ENCODE results near the gene DENND1A.
"Not testable (repeated sequence)": the region's sequence is repeated elsewhere in the genome, so short reads cannot be mapped to it uniquely, and the experiment has no call there.

Gene DENND1A

DNA sequence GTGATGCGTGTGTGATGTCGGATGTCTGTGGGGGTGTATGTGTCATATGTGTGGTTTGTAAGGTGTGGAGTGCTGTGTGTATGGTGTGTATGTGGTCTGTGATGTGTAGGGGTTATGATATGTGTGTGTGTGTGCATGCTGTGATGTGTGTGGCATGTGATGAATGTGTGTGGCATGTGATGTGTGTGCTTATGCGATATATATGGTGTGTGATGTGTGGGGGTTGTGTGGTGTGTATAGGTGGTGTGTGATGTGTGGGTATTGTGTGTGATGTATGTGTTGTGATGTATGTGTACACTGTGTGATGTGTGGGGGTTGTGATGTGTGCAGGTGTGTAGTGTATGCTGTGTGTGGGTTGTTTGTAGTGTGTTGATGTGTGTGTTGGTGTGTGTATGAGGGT lies 583.1 kb downstream of the DENND1A start:
- DNase-seq = no peak

DNA sequence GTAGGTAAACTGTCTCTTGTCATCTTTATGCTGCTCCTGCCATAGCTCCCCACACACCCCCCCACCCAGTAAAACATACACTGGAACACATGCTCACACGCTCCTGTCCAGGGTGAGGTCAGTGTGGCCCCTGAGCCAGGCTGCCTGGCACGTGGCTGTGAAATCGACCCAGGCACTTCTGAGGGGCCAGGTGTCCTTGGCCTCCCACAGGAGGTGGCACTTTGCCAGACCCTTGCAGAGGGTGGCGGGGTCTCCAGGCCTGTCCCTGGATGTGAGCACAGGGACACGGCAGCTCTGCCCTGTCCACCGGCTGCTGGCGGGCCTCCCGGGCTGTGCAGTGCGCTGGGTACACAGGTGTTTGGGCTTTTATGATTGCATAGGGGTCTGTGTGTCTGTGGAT lies 583.9 kb downstream of the DENND1A start:
- no peak for DNase-seq

- DNase-seq = no peak
Observed at GRCh38 chr9:123345567-123345955, 584.4 kb downstream of the DENND1A start.

DNA sequence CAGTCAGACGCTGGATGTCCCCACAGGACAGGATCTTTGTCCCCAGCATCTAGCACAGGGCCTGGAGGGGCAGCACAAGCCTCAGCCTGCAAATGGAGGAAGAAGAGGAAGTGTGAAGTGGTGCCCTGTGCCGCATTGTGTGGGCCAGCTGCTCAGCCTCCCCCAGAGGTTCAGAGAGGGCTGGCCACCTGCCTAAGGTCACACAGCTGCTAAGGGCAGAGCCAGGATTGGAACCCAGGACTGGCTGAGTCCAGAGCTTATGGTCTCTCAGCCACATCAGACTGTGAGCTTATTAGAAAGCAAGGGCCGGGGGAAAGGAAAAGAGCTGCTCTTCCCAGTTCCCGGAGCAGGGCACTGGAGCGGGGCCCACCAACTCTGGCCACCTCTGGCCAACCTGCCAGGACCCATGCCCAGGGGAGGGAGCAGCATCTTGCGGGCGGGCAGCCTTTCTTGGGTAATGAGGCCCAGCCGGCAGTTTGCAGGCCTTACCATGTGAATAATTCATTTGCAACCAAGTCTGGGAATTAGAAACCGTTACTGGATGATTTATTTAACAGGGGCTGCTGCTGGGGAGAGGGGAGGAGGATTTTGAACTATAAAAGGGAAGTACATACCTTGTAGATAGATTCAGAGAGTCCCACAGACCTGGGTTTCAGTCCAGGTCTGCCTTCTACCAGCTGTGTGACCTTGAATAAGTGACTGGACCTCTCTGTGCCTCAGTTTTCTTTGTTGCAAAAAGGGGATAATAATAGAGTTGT lies 585.6 kb downstream of the DENND1A start:
- DNase-seq = no peak

- no peak for DNase-seq
Observed at GRCh38 chr9:123343443-123344191, 586.3 kb downstream of the DENND1A start.

DNA sequence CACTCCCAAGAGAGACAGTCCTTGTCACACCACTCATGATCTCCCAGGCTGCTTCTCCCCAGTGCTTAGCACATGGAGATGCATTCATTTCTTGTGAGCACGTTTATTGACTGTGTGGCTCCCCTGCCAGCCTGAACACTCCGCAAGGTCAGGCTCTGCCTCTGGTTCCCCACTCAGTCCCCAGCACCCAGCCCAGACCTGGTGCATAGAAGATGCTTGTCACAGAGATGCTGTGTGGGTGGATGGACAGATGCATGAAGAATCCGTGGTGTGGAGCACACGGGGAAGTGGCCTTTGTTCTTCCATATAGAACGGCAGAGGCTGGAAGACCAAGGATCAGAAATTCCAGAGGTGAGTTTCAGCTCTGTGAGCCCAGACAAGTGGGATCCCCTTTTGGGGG lies 587.7 kb downstream of the DENND1A start:
- DNase-seq = no peak

- DNase-seq = no peak
Observed at GRCh38 chr9:123341816-123342215, 588.1 kb downstream of the DENND1A start.

DNA sequence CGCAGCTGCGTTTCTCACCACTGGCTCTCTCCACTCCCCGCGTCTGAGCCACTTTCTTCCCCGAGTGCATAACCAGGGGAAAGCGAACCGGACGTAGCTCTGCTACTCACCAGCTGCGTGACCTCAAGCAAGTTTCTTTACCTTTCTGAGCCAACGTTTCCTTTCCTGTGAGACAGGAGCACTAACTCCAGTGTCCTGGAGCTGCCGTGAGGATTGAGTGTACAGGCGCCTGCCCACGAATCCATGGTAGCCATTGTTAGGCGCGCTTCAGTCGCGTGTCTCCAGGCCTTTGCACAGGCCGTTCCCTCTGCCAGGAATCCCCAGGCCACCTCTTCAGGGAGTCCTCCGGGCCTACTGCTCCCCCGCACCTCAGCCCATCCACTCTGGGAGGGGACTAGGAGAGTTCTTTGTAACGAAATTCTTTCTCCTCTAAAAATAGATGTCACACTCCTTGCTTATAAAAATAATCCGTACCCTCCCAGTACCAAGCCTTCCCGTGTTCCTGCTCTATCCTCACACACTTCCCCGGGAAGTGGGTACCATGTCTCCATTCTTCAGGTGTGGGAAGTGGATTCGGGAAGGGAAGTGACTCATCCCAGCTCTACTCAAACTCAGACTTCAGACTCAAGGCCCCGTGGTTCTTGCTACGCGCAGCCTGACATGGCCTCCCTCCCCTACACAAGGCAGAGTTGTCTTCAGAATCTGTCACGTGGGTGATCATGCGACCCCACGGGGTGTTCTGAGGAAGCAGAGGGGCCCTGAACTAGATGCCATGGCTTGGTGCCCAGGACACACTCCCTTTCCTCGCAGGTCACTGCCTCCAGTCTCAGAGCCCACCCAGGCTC lies 590.0 kb downstream of the DENND1A start:
- no peak for DNase-seq

DNA sequence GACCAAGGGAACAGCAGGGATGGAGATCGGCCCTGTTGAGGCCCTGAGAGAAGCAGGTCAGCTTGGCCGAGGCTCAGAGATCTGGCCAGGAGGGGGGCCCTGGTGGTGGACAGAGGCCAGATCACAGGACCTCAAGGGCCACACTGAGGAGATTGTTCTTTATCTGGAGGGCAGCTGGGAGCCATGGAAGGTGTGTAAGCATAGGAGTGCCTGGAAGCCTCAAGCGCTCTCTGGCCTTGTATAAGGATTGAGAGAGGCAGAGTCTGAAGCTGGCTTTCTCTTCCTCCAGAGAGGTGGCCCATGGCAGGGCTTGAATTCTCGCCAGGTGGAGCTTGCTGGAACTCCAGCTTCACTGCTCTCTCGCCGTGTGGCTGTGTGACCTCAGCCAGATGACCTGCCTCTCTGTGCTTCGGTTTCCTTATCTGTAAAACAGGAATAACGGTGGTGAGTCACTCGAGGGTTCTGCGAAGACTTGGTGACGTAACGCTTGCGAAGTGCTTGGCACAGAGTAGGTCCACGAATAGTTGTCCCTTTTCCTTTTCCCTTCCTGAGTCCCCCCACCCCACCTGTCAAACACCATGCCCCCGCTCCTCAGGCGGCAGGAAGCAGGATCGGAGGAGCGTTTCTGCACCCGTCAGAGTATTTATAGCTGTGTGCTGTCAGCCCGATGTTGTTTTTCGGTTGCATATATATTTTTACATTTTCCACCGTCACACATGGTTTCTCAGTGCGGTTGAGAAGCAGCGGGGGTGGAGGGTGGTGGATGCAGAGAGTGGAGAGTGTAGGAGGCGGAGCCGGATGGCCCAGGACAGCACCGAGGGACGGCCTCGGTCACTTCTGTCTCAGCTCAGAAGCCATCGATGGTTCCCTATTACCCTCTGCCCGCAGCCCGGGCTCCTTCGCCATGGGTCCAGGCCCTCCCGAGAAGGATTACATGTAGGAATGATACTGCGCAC lies 590.9 kb downstream of the DENND1A start:
- no peak for DNase-seq

GRCh38 chr9:123337971-123338370 lies 592.0 kb downstream of the DENND1A start:
- no peak for DNase-seq

DNA sequence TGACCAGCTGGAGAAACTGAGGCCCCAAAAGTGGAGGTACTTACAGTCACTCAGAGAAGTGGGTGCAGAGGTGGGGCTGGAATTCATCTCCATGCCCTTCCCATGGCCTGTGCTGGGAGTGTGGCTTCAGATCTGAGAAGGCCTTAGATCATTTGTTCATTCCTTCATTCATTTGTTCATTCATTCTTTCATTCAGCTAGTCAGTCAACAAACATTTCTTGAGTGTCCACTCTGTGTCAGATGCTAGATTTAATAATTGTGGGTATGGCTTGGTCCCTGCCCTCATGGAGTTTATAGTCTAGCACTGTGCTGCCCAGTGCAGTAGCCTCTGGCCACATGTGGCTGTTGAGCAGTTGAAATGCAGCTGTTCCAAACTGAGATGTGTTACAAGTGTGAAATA lies 593.0 kb downstream of the DENND1A start:
- no peak for DNase-seq

DNA sequence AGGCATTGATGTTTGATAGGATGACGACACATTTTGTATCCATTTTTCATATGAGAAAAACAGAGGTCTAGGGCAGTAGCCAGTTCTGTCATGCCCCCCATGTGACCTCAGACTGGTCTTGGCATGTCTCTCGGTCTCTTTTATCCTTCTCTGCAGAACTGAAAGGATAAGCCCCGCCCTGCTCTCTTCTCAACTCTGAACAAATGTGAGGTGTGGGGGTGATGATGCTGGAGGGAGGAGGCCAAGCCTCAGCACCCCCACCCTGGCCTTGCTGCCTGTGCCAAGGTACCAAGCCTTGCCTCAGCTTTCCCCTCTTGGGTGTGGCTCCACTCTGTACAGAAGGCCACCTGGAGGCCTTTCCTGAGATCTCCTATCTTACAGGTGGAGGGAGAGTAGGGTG lies 593.5 kb downstream of the DENND1A start:
- no peak for DNase-seq

DNA sequence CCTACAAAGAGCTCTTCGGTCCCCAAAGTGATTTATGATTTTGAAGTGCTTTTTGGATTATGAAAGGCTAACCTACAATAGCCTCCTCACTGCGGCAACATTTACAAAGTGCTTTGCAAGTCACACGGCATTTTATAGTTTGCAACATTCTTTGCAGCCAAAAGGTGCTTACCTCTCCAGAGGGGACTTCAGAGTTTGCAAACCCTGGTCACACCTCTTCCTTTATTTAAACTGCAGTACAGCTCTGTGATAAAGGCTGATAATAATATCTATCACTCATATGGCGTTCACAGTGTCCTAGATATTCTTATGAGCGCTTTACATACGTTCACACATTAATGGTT lies 594.0 kb downstream of the DENND1A start:
- DNase-seq = no peak

GRCh38 chr9:123335193-123335985 lies 594.5 kb downstream of the DENND1A start:
- DNase-seq = no peak

- DNase-seq = no peak
Observed at GRCh38 chr9:123334639-123335038, 595.3 kb downstream of the DENND1A start.

GRCh38 chr9:123333058-123333669 lies 596.8 kb downstream of the DENND1A start:
- not testable (repeated sequence) for DNase-seq

GRCh38 chr9:123331346-123332060 lies 598.4 kb downstream of the DENND1A start:
- DNase-seq = no peak

All from NCI-H2107 (cell line).